Thyroid gland (tissue), 4 donors: Measurements from ENCODE around the gene GLT1D1.

Experiments
- CTCF ChIP-seq, 6 experiments: fragments of 200-600 bp in 3 of 6; fragments of 450-650 bp in 3 of 6; sonication (generic) in 3 of 6; IDR thresholded peaks; one replicate each; pipeline ENCODE4 v1.5.1; 2016 to 2019; ENCODE audit warnings: antibody characterized with exemption in 6 of 6, mild to moderate bottlenecking in 2 of 6, inconsistent platforms in 1 of 6, moderate library complexity in 1 of 6
- POLR2A ChIP-seq, 2 donors: fragments of 450-650 bp; IDR thresholded peaks; one replicate each; pipeline ENCODE4 v1.6.1; 2017; ENCODE audit warnings: antibody characterized with exemption in 2 of 2, mild to moderate bottlenecking in 2 of 2, moderate library complexity in 1 of 2

GRCh38 chr12:128908254-128908653 is 55.0 kb downstream of the GLT1D1 start:
- no peak for TF ChIP-seq POLR2A (IDR thresholded peaks at IDR 0.05)
- TF ChIP-seq CTCF (IDR thresholded peaks at IDR 0.05), result no peak
